GM21423 (cell line): ENCODE data around the gene SPACA4.
A peak's percentile ranks its signal among the peaks of the same experiment; 100 is the strongest.

ENCODE experiments used
- ATAC-seq: cut with Tn5 transposase; IDR thresholded peaks from one replicate; pipeline ENCODE4 v1.9.1; 2021; ENCODE audit warnings: mild to moderate bottlenecking, moderate library complexity; ENCODE audit not compliant: unreplicated experiment

Gene SPACA4

GRCh38 chr19:48633148-48634035 is 26.9 kb downstream of the SPACA4 start:
- no peak for ATAC-seq

- no peak for ATAC-seq
Observed at GRCh38 chr19:48634036-48634342, 27.4 kb downstream of the SPACA4 start.

GRCh38 chr19:48634424-48635262 is 28.1 kb downstream of the SPACA4 start:
- peak; percentile 23 for ATAC-seq

- no peak for ATAC-seq
Observed at GRCh38 chr19:48635263-48635965, 28.9 kb downstream of the SPACA4 start.

GRCh38 chr19:48635966-48636858 is 29.7 kb downstream of the SPACA4 start:
- no peak for ATAC-seq

- ATAC-seq, result no peak
Observed at GRCh38 chr19:48636859-48637448, 30.4 kb downstream of the SPACA4 start, which contains the start of gene DBP. Gene DBP (minus strand): TSS chr19:48637379. CDS start chr19:48636994, 385 bp downstream.

- peak; percentile 66 for ATAC-seq
Observed at GRCh38 chr19:48637449-48637947, 31.0 kb downstream of the SPACA4 start.

GRCh38 chr19:48637948-48638830 is 31.6 kb downstream of the SPACA4 start:
- ATAC-seq, result peak; percentile 10

- no peak for ATAC-seq
Observed at GRCh38 chr19:48638831-48639381, 32.4 kb downstream of the SPACA4 start.

- no peak for ATAC-seq
Observed at GRCh38 chr19:48639483-48640375, 33.2 kb downstream of the SPACA4 start.

- ATAC-seq, result no peak
Observed at GRCh38 chr19:48641850-48642249, 35.3 kb downstream of the SPACA4 start.

GRCh38 chr19:48642862-48643261 is 36.3 kb downstream of the SPACA4 start:
- no peak for ATAC-seq

GRCh38 chr19:48644355-48644754 is 37.8 kb downstream of the SPACA4 start:
- no peak for ATAC-seq

- ATAC-seq, result peak; percentile 48
Observed at GRCh38 chr19:48644839-48645619, 38.5 kb downstream of the SPACA4 start.

GRCh38 chr19:48645620-48646000 is 39.1 kb downstream of the SPACA4 start:
- ATAC-seq, result no peak

GRCh38 chr19:48646001-48646721 is 39.6 kb downstream of the SPACA4 start, which contains the start of gene CA11:
Gene CA11 (minus strand): TSS chr19:48646187. CDS start chr19:48645632, 555 bp downstream.
- ATAC-seq, result peak; percentile 80
